LNCaP clone FGC (cell line): Measurements from ENCODE around the gene OVCA2.

Source experiments
- DNase-seq: peaks from one replicate; pipeline ENCODE4 v3.0.0-alpha.2; 2011; ENCODE audit warnings: low read depth
- H3K4me3 ChIP-seq: 2 replicates; pipeline ENCODE4 v1.5.1; 2011; ENCODE audit warnings: mild to moderate bottlenecking, low read depth, low read length, control low read depth
- TF ChIP-seq, protein P1 (sequence below): IDR thresholded peaks from 2 replicates; pipeline ENCODE4 v1.5.1; 2012; ENCODE audit warnings: mild to moderate bottlenecking; ENCODE audit not compliant: control insufficient read depth, insufficient read depth; ENCODE audit errors: extremely low read depth

OVCA2 gene

DNA sequence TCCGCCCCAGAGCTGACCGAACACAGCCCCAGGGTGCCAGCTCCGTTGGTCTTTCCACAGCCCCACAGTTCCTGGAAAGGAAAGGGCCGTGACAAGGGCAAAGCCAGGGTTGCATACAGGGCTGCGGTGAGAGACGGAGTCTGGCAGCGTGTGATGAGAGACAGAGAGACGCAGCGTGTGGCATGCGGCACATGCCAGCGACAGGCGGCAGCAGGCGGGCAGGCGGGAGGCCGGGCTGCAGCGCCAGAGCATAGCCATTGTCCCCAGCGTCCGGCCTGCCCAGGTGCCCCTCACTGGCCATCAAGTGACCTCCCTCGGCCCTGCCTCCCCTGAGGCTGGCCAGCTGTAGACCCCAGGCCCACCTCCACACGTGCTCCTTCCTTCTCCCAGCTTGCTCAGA is 25.3 kb upstream of the OVCA2 start:
- no peak overlapping the region for H3K4me3 ChIP-seq
- no peak for DNase-seq
- TF ChIP-seq, protein P1, sequence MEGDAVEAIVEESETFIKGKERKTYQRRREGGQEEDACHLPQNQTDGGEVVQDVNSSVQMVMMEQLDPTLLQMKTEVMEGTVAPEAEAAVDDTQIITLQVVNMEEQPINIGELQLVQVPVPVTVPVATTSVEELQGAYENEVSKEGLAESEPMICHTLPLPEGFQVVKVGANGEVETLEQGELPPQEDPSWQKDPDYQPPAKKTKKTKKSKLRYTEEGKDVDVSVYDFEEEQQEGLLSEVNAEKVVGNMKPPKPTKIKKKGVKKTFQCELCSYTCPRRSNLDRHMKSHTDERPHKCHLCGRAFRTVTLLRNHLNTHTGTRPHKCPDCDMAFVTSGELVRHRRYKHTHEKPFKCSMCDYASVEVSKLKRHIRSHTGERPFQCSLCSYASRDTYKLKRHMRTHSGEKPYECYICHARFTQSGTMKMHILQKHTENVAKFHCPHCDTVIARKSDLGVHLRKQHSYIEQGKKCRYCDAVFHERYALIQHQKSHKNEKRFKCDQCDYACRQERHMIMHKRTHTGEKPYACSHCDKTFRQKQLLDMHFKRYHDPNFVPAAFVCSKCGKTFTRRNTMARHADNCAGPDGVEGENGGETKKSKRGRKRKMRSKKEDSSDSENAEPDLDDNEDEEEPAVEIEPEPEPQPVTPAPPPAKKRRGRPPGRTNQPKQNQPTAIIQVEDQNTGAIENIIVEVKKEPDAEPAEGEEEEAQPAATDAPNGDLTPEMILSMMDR = no peak

DNA sequence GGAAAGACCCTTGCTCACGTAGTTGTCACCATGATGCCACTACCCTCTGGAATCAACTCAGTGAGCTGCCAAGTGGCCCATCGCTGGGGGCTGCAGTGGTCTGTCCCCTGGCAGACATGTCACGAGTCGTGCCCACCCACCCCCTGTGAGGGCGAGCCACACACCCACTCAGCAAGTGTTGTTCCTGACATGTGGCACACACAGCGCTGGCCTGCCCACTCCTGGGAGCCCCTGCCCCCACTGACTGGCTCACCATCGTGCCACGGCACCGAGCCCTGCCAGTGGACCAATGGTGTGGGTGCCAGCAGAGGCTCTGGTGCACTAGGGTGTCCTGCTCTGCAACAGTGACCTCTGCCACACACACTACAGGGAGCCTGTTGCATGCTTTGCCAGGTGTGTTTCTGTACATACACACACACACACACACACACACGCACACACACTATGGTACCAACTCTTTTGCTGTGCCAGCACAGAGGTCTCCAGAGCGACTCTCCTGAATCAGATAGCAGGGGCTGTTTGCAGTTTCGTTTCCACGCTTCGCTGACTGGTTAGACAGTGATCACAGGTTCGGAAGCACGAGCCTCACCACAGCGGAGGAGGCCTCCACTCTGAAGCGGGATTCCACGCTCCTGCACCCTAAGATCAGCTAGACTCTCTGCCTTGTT is 24.4 kb upstream of the OVCA2 start:
- TF ChIP-seq, protein P1 = no peak
- no peak for DNase-seq
- no peak overlapping the region for H3K4me3 ChIP-seq

DNA sequence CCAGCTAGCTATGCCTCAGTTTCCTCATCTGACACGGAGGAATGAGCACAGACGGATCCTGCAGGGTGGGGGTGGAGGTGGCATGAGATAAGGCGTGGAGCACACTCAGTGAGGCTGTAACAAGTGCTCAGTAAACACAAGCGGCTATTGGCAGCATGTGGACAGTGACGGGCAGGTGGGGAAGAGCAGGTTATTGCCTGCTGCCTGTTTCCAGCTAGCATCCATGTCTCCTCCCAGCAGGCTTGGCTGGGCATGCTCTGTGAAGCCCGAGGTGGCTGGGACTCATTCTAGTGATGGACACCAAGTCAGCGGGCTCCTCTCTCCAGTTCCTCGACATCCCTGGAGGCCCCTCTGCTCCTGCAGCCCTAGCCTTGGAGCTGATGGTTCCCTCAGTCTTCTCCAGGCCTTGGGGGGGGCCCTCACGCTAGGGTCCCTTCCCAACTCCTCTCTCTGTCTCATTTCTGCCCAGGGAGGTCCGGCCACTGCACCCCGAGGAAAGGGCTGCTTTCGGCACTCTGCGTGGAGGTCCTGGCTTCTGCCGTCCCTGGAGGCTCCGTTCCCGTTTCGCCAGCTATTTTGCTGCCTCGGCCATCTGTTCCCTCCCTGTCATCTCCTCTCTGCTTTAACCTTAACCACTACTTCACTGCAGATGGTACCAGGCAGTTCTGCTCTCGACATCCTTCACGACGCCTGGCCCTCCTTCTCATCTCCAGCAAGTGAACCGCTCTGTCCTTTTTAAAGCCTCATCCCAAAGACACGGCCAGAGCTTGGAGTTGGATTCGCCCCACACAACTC is 22.9 kb upstream of the OVCA2 start:
- DNase-seq = peak; percentile 69
- TF ChIP-seq, protein P1 = no peak
- no peak overlapping the region for H3K4me3 ChIP-seq

DNA sequence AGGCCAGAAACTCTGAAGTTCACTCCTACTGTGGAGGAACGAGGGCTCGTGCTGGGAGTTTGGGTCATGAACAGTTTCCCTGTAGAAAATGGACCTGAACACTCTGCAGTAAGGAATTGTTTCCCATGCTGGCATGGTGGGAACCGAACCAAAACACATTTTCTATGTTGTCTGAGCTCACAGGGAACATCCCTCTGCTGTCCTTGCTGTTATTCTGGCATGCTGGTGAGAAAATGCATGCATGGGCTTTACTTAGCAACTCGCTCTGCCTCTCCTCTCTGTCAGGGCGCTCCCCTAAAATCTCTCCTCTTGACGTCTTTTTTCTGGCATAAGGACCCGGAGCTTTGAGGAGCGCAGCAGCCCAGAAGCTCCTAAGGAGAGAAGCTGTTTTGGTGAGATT is 22.1 kb upstream of the OVCA2 start:
- TF ChIP-seq, protein P1 = no peak
- H3K4me3 ChIP-seq = no peak overlapping the region
- DNase-seq = no peak

DNA sequence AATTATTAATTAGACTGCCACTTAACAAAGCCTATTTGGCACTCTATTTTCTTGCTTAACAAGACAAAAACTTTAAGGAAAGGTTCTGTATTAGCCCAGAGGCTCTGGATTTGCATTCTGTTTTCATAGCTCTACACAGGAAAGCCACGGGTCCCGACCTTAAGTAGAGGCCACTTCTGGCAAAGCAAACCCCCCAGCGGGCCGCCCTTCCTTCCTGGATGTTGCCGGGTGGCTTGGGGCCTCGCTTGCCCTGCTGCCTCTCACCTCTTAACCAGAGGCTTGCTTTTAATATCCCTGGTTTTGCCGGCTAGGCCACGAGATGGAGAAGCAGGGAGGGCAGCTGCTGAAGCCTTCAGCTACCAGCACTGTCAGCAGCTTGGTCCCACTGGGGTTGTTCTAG is 21.1 kb upstream of the OVCA2 start:
- no peak overlapping the region for H3K4me3 ChIP-seq
- TF ChIP-seq, protein P1 = no peak
- DNase-seq = no peak

DNA sequence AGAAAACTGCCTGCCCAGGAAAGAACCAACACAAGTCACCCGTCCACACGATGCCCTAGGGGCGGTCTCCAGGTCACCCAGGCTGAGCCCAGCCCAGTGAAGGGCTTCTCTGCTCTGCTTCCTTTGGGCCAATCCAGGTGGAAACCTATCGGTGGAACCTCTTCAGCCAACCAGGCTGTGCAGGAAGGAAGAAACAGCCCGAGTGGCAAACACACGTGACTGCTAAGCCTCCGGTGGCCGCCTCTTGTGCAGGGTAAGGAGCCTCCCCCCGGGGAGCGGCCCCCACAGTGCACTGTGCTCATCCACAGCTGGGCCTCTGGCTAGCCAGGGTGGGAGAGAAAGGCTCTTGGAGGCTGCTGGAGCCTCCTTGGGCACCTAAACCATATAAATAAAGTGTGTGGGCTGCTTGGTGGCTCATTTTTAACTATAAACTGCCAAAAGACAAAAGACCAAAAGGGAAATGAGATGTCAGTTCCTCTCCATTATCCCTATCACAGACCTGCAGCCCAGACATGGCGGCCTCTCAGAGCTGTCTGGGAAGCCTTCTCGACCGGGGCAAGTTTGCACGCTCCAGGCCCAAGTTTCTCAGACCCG is 19.1 kb upstream of the OVCA2 start:
- H3K4me3 ChIP-seq = no peak overlapping the region
- TF ChIP-seq, protein P1 = no peak

More for the DNA sequence above, 19.1 kb upstream of the OVCA2 start:
- DNase-seq = no peak
